Measurements from ENCODE around the gene PPP2R5C.

Gene PPP2R5C

DNA sequence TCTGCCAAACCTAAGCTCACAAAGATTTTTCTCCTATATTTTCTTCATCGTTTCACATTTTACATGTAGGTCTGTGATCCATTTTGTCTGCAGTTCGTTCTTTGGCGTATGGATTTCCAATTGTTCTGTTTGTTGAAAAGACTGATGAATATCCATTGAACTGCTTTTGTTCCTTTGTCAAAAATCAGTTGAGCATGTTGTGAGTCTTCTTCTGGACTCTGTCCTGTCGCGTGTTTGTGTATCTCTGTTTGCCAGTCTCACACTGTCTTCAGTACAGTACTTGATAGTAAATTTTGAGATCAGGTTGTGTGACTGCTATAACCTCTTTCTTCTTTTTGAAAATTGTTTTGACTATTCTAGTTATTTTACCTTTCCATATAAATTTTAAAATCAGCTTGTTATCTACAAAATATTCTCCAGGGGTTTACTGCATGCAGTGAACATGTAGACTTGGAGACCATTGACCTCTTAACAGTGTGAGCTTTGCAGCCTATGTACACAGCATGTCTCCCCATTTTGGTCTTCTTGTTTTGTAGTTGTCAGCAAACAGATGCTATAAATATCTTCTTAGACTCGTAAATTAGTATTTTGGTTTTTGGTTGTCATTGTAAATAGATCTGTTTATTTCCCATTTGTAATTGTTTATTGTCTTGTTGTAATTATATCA, 108.9 kb downstream of the PPP2R5C start:
- no peak for DNase-seq (ENCODE audit: extremely low read depth, insufficient read length)
- Histone ChIP-seq H3K4me3 (replicated peaks; ENCODE audit: low read depth, low read length) (no peak overlapping the region), H3K27me3 (replicated peaks; ENCODE audit: control insufficient read depth, insufficient read depth, low read length) (no peaks in the 10 kb centered on the region), H3K36me3 (ENCODE audit: control insufficient read depth, insufficient read depth, low read length) (peaks cover 1% of the 10 kb centered on the region; the same call in 1 of the 2 replicates)
- TF ChIP-seq, protein P1, sequence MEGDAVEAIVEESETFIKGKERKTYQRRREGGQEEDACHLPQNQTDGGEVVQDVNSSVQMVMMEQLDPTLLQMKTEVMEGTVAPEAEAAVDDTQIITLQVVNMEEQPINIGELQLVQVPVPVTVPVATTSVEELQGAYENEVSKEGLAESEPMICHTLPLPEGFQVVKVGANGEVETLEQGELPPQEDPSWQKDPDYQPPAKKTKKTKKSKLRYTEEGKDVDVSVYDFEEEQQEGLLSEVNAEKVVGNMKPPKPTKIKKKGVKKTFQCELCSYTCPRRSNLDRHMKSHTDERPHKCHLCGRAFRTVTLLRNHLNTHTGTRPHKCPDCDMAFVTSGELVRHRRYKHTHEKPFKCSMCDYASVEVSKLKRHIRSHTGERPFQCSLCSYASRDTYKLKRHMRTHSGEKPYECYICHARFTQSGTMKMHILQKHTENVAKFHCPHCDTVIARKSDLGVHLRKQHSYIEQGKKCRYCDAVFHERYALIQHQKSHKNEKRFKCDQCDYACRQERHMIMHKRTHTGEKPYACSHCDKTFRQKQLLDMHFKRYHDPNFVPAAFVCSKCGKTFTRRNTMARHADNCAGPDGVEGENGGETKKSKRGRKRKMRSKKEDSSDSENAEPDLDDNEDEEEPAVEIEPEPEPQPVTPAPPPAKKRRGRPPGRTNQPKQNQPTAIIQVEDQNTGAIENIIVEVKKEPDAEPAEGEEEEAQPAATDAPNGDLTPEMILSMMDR (IDR thresholded peaks at IDR 0.05; ENCODE audit: insufficient read depth, low read length, poor library complexity, severe bottlenecking), result no peak

DNA sequence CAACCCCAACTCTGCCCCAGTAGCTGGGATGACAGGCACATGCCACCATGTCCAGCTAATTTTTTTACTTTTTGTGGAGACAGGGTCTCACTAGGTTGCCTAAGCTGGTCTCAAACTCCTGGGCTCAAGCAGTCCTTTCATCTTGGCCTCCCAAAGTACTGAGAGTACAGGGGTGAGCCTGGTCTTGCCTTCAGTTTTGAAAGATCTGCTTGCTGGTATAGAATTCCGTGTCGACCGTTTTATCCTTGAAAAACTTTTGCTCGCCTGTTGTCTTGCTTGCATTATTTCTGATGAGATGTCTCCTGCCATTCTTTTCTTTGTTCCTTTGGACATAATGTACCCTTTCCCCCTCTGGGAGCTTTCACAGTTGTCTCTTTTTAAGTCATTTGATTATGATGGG, 110.8 kb downstream of the PPP2R5C start:
- Histone ChIP-seq H3K36me3 (ENCODE audit: control insufficient read depth, insufficient read depth, low read length) (no peaks in the 10 kb centered on the region), H3K4me3 (replicated peaks; ENCODE audit: low read depth, low read length) (no peak overlapping the region), H3K27me3 (replicated peaks; ENCODE audit: control insufficient read depth, insufficient read depth, low read length) (no peaks in the 10 kb centered on the region)
- TF ChIP-seq, protein P1 (IDR thresholded peaks at IDR 0.05; ENCODE audit: insufficient read depth, low read length, poor library complexity, severe bottlenecking), result no peak
- no peak for DNase-seq (ENCODE audit: extremely low read depth, insufficient read length)

DNA sequence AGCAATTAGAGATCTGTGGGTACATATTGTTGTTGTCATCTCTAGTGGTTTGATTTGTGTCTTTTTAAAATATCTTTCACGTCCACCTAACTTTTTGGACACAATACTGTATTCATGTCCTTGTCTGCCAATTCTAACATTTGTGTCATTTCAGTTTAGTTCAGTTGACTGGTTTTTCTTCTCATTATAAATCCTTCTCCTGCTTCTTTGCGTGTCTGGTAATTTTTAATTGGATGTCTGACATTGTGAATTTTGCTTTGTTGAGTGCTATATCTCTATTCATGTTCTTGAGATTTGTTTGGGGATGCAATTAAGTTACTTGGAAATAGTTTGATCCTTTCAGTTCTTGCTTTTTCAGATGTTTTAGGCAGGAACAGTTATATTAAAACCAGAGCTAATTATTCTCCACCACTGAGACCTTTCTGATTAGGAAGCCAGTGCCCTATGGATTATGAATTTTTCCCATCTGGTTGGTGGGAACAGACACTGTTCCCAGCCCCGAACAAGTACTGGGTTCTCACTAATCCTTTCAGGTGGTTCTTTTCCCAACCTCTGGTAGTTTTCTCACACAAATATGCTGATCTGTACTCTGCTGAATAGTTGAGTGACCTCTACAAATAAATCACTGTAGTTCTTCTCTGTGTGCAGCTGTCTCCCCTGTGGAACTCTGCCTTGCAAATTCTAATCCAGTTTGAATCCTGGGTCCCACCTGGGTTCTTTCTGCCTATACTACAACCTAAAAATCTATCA, 111.7 kb downstream of the PPP2R5C start:
- TF ChIP-seq, protein P1 (IDR thresholded peaks at IDR 0.05; ENCODE audit: insufficient read depth, low read length, poor library complexity, severe bottlenecking), result no peak
- no peaks in the 10 kb centered on the region for H3K27me3 ChIP-seq (replicated peaks; ENCODE audit: control insufficient read depth, insufficient read depth, low read length)
- H3K36me3 ChIP-seq (ENCODE audit: control insufficient read depth, insufficient read depth, low read length), result peaks cover under 1% of the 10 kb centered on the region
- no peak overlapping the region for H3K4me3 ChIP-seq (replicated peaks; ENCODE audit: low read depth, low read length)
- DNase-seq (ENCODE audit: extremely low read depth, insufficient read length), result no peak

DNA sequence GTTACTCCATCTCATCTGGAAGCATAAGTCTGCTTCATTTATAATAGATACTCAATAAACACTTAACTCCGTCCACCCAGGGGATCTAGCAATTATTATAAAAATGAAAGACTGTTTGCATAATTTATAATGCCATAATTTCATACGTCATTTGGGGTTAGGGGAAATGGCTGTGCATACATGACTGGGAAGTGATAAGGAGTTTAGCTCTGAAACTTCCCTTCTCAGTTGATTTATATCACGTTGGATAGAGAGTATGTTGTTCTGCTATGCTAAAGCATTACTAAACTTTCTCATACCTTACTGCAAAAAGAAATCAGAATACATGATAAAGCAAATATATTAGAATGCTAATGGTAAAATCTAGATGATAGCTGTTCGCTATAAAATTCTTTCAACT, 112.5 kb downstream of the PPP2R5C start:
- Histone ChIP-seq H3K27me3 (replicated peaks; ENCODE audit: control insufficient read depth, insufficient read depth, low read length) (no peaks in the 10 kb centered on the region), H3K36me3 (ENCODE audit: control insufficient read depth, insufficient read depth, low read length) (peaks cover 4% of the 10 kb centered on the region), H3K4me3 (replicated peaks; ENCODE audit: low read depth, low read length) (no peak overlapping the region)
- no peak for DNase-seq (ENCODE audit: extremely low read depth, insufficient read length)
- TF ChIP-seq, protein P1 (IDR thresholded peaks at IDR 0.05; ENCODE audit: insufficient read depth, low read length, poor library complexity, severe bottlenecking), result no peak

DNA sequence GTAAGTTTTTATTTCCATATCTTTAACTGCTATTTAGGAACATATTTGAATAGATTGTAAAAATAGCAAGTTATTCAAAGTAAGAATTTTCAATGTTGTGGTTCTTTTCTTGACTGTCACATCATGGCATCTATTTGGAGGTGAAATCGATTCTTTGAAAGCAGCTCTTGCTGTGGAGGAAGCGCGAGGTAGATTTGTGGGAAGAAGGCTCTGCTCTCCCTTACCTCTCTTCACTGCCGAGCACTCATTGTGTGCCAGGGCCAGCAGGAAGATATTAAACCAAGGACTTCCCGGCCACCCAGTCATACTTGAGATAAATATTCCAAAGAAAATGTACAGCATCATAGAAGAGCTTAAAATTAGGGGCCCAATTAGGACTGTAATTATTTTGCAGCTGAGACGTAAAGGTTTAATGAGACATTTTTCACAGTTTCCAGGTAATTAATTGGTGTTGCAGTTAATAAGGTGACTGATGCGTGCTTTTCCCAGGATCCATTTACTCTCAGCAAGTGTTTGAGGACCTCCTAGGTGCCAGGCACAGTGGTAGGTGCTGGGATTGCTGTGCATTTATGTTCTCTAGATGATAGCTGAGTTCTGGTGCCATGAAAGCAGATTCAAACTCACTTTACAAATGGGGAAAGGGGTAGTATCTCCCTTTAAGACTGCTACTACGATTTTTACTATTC, 113.7 kb downstream of the PPP2R5C start:
- peak overlapping the region; percentile 4; the same call in 1 of the 2 replicates for H3K4me3 ChIP-seq (replicated peaks; ENCODE audit: low read depth, low read length)
- DNase-seq (ENCODE audit: extremely low read depth, insufficient read length), result no peak
- TF ChIP-seq, protein P1 (IDR thresholded peaks at IDR 0.05; ENCODE audit: insufficient read depth, low read length, poor library complexity, severe bottlenecking), result no peak
- no peaks in the 10 kb centered on the region for H3K27me3 ChIP-seq (replicated peaks; ENCODE audit: control insufficient read depth, insufficient read depth, low read length)
- H3K36me3 ChIP-seq (ENCODE audit: control insufficient read depth, insufficient read depth, low read length), result peaks cover 4% of the 10 kb centered on the region
